ENCODE results near the gene TBC1D4.

TBC1D4 gene

DNA sequence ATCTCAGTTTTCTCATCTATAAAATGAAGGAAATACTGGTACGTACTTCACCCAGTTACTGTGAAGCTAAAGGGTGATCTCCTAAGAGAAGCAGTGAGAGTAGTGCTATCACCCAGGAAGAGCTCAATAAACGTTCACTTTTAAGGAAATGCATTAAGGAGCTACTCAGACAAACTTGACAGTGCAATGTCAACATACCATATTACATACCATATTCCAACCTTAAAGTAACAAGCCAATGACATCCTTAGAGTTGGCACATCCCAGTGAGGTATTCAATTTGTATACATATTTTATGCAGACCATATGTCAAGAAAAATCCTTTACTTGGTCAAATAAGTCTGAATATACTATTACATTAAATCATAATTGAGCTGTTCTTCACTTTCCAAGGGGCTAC lies 7.0 kb downstream of the TBC1D4 start:
- H3K4me3 ChIP-seq (ENCODE audit: low read depth, low read length): no peak overlapping the region
- TF ChIP-seq, protein P1, sequence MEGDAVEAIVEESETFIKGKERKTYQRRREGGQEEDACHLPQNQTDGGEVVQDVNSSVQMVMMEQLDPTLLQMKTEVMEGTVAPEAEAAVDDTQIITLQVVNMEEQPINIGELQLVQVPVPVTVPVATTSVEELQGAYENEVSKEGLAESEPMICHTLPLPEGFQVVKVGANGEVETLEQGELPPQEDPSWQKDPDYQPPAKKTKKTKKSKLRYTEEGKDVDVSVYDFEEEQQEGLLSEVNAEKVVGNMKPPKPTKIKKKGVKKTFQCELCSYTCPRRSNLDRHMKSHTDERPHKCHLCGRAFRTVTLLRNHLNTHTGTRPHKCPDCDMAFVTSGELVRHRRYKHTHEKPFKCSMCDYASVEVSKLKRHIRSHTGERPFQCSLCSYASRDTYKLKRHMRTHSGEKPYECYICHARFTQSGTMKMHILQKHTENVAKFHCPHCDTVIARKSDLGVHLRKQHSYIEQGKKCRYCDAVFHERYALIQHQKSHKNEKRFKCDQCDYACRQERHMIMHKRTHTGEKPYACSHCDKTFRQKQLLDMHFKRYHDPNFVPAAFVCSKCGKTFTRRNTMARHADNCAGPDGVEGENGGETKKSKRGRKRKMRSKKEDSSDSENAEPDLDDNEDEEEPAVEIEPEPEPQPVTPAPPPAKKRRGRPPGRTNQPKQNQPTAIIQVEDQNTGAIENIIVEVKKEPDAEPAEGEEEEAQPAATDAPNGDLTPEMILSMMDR (IDR thresholded peaks at IDR 0.05; ENCODE audit: low read depth, low read length): no peak

DNA sequence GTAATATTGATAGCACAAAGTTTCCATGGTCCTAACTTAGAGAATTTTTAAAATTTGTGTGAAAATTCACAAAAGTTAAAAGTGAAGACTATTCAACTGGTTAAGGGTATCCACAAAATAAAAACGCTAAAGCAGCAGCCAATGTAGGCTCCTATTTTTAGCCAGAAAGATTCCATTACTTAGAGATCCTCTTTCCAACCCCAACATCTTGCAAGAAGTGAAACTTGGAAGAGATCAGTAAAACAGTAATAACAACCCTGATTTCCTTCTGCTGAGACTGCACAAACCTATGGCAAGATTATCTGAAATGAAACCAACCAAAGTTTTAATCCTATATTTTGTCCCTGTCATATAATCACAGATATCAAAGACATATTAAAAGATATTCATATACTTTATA lies 8.5 kb downstream of the TBC1D4 start:
- no peak overlapping the region for H3K4me3 ChIP-seq (ENCODE audit: low read depth, low read length)
- TF ChIP-seq, protein P1 (IDR thresholded peaks at IDR 0.05; ENCODE audit: low read depth, low read length): no peak

DNA sequence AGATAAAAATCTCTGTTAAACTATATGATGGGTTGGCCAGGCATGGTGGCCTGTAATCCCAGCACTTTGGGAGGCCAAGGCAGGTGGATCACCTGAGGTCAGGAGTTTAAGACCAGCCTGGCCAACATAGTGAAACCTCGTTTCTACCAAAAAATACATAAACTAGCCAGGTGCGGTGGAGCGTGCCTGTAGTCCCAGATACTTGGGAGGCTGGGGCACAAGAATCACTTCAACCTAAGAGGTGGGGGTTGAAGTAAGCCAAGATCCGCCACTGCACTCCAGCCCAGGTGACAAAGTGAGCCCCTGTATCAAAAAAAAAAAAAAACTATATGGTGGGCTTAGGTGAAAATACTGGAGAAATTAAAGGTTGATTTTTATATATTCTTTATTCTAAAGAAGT lies 11.3 kb downstream of the TBC1D4 start:
- TF ChIP-seq, protein P1 (IDR thresholded peaks at IDR 0.05; ENCODE audit: low read depth, low read length): no peak
- H3K4me3 ChIP-seq (ENCODE audit: low read depth, low read length): no peak overlapping the region

GRCh38 chr13:75469047-75469446 lies 12.9 kb downstream of the TBC1D4 start:
- TF ChIP-seq, protein P1 (IDR thresholded peaks at IDR 0.05; ENCODE audit: low read depth, low read length): no peak
- no peak overlapping the region for H3K4me3 ChIP-seq (ENCODE audit: low read depth, low read length)

DNA sequence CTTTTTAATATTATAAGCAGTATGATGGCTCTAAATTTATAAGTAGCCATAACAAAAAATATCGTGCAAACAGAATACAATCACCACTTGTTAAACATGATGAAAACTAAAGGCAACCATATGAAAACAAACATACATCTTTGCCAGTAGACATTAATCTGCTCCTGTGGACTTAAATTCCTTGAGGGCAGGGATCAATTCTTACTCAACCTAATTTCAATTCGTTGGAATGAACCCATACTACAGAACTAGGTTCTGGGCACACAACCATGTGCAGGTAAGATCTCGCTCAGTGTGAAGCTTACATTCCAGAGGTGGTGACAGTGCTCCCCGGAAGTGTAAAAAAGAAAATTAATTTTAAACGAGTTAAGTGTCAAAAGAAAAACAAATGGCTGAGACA lies 13.4 kb downstream of the TBC1D4 start:
- TF ChIP-seq, protein P1 (IDR thresholded peaks at IDR 0.05; ENCODE audit: low read depth, low read length): no peak
- no peak overlapping the region for H3K4me3 ChIP-seq (ENCODE audit: low read depth, low read length)

DNA sequence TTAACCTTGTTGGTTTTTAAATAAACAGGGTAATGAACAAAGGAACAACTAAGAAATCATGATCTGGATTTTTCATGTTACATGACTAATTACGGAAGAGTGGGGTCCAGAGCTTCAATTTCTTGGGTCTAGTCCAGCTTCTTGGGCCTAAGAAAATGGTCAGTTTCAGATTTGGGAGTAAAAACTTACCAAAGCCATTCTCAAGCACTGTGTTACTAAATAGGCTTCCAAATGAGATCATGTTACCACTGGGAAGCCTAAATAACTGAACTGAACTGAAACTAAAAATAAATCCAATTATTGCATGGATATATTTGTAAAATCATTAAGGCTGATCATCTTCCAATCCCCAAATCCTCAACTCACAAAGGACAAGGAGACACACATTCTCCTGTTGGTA lies 13.9 kb downstream of the TBC1D4 start:
- H3K4me3 ChIP-seq (ENCODE audit: low read depth, low read length): no peak overlapping the region
- TF ChIP-seq, protein P1 (IDR thresholded peaks at IDR 0.05; ENCODE audit: low read depth, low read length): no peak

- TF ChIP-seq, protein P1 (IDR thresholded peaks at IDR 0.05; ENCODE audit: low read depth, low read length): no peak
- no peak overlapping the region for H3K4me3 ChIP-seq (ENCODE audit: low read depth, low read length)
Measured at GRCh38 chr13:75467040-75467728, 14.8 kb downstream of the TBC1D4 start.

All from WI38 (cell line).